ENCODE data around the gene GLIPR2.

DNA sequence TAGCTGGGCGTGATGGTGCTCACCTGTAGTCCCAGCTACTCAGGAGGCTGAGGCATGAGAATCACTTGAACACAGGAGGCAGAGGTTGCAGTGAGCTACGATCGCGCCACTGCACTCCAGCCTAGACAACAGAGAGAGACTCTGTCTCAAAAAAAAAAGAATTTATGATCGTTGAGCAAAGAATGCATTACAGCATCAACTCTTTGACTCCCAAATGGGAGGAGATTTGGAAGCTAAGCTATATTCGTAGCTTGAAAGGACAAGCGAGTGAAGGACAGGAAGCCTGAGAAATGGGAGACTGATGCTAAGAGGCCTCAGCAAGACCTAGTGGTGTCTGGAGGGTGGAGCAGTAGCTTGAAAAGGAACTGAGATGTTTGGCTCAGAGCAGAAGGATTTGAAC lies 22.4 kb downstream of the GLIPR2 start:
- TF ChIP-seq EZH2 (IDR thresholded peaks at IDR 0.05) (no peak), POLR2AphosphoS5 (IDR thresholded peaks at IDR 0.05; ENCODE audit: borderline replicate concordance, low read depth, low read length) (no peak)
